HG03354 (cell line): ENCODE data around the gene ADAMTSL1.

Experiments used
- ATAC-seq: cut with Tn5 transposase; IDR thresholded peaks from one replicate; pipeline ENCODE4 v1.9.1; 2021; ENCODE audit warnings: mild to moderate bottlenecking; ENCODE audit not compliant: unreplicated experiment, poor library complexity, severe bottlenecking

ADAMTSL1 gene

GRCh38 chr9:18626046-18626698 lies 152.2 kb downstream of the ADAMTSL1 start:
- ATAC-seq = no peak

GRCh38 chr9:18629136-18629535 lies 155.2 kb downstream of the ADAMTSL1 start:
- no peak for ATAC-seq

- no peak for ATAC-seq
These were observed 158.9 kb downstream of the ADAMTSL1 start for GRCh38 chr9:18632632-18633403.

GRCh38 chr9:18636781-18637180 lies 162.8 kb downstream of the ADAMTSL1 start:
- no peak for ATAC-seq

GRCh38 chr9:18638371-18639249 lies 164.7 kb downstream of the ADAMTSL1 start:
- ATAC-seq = no peak

GRCh38 chr9:18639911-18640310 lies 166.0 kb downstream of the ADAMTSL1 start:
- ATAC-seq = no peak

- ATAC-seq = no peak
These were observed 185.1 kb downstream of the ADAMTSL1 start for GRCh38 chr9:18658804-18659705.

GRCh38 chr9:18660001-18660400 lies 186.0 kb downstream of the ADAMTSL1 start:
- no peak for ATAC-seq

GRCh38 chr9:18662320-18662719 lies 188.4 kb downstream of the ADAMTSL1 start:
- ATAC-seq = no peak

GRCh38 chr9:18665947-18666346 lies 192.0 kb downstream of the ADAMTSL1 start:
- no peak for ATAC-seq

- no peak for ATAC-seq
These were observed 192.4 kb downstream of the ADAMTSL1 start for GRCh38 chr9:18666348-18666747.

GRCh38 chr9:18666986-18667772 lies 193.2 kb downstream of the ADAMTSL1 start:
- no peak for ATAC-seq

GRCh38 chr9:18668944-18669343 lies 195.0 kb downstream of the ADAMTSL1 start:
- ATAC-seq = no peak

GRCh38 chr9:18672706-18673105 lies 198.8 kb downstream of the ADAMTSL1 start:
- ATAC-seq = no peak

GRCh38 chr9:18673179-18673578 lies 199.2 kb downstream of the ADAMTSL1 start:
- no peak for ATAC-seq

GRCh38 chr9:18675332-18675731 lies 201.4 kb downstream of the ADAMTSL1 start:
- no peak for ATAC-seq

- no peak for ATAC-seq
These were observed 202.0 kb downstream of the ADAMTSL1 start for GRCh38 chr9:18675973-18676372.

GRCh38 chr9:18676525-18676924 lies 202.6 kb downstream of the ADAMTSL1 start:
- ATAC-seq = no peak
